HG03280 (cell line): Measurements from ENCODE around the gene GYPE.
"Not testable (repeated sequence)": the region's sequence is repeated elsewhere in the genome, so short reads cannot be mapped to it uniquely, and the experiment has no call there.

Source experiments
- ATAC-seq: cut with Tn5 transposase; IDR thresholded peaks from one replicate; pipeline ENCODE4 v1.9.1; 2021; ENCODE audit warnings: mild to moderate bottlenecking, moderate library complexity; ENCODE audit not compliant: unreplicated experiment

GYPE gene

GRCh38 chr4:143870523-143871268, 34.7 kb downstream of the GYPE start:
- not testable (repeated sequence) for ATAC-seq

- not testable (repeated sequence) for ATAC-seq
Observed at GRCh38 chr4:143869925-143870324, 35.4 kb downstream of the GYPE start.

- ATAC-seq, result not testable (repeated sequence)
Observed at GRCh38 chr4:143862716-143863115, 42.6 kb downstream of the GYPE start.

- ATAC-seq, result no peak
Observed at GRCh38 chr4:143858456-143858855, 46.9 kb downstream of the GYPE start.

DNA sequence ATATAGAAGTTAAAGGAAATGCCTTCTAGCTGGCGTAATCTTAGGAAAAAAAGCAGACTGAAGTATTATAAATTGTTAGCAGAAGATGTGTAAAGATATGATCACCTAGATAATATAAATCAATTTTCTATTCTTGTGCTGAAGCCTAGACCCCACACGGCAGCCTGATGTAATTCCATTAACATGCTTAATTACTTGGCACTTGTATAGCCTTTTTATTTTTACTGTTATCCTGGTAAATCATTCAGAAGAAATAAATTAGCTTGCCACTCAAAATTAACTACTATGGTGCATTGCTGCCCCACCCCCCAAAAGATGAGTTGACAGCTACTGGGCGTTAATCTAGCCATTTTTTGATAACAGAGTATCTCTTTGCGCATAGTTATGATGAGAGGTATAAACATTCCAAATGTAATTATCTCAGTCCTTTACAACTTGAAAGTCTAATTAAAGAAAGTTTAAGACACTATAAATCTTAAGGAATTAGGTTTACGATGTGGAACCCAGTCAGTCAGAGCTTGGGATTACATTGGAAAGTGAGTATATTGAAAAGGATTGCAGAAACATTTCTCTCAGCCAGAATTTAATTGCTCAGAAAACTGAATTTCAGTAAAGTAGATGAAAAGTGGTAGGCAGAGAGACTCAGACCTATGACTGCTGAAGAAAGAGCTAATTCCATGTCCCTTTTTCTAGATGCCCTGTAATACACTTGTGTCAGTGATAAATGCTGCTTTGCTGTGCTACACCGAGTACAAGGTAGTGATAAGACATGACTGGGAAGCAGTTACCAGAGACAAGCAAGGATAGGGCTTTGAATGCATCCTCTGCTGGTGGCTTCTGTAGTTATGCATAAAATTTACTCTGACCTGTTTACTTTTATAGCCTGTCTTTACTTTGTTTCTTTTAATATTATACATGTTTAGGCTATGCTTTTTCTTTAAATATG, 47.7 kb downstream of the GYPE start:
- ATAC-seq, result not testable (repeated sequence)

DNA sequence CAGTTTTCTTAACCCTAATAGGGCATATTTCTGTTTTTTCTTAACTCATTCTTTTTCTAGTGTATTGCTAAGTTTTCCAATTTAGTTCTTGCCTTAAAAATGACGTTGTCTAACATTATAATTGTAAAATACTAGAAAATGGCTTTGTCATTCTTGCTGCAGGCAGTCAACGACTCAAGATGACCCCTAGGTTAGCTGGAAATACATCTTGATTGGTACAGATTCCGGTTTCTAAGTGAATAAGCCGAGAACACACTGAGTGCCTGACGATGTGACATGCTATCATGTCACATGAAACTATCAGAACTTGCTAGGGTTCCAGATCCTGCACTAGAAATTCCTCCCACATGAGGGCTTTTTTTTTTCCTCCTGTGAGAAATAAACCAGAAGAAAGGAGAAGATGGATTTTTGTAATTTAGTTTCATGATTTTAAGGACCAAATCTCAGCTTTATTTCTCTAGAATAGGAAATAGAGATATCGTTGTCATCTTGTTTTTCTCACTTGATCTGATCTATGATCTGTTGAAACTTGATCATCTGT, 49.3 kb downstream of the GYPE start:
- not testable (repeated sequence) for ATAC-seq

GRCh38 chr4:143854645-143855044, 50.7 kb downstream of the GYPE start:
- not testable (repeated sequence) for ATAC-seq

DNA sequence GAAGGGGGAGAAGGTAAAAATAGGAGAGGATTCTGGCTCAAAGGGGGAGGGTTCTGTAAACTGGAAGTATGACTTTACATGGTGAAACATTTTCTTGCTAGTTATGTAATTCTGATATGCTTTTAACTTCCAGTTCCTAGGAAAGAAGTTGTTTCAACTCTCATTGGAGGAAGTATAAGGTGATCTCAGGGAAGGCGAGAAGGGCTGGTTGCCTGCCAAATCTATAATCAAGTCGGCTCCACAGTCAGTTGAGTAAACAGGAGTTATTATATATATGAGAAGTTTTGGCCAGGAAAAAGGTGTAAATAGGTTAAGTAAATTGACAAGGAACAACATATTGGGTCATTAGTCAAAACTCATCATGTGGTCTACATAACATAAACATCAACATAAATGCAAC, 56.1 kb downstream of the GYPE start:
- not testable (repeated sequence) for ATAC-seq

DNA sequence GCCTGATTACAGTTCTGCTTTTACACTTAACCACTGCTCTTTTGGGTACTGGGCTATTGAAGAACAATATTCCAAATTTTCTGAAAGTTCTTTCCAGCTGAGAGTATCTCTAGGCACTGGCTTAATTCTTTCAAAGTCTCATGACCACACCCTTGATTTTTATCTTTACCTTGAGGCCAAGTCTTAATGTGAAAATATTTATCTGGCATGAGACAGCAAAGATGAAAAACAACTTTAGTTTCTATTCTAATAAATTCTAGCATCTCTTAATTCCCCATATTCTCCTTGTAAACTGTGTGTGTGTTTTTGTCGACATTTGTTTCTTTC, 61.9 kb downstream of the GYPE start:
- ATAC-seq, result not testable (repeated sequence)

DNA sequence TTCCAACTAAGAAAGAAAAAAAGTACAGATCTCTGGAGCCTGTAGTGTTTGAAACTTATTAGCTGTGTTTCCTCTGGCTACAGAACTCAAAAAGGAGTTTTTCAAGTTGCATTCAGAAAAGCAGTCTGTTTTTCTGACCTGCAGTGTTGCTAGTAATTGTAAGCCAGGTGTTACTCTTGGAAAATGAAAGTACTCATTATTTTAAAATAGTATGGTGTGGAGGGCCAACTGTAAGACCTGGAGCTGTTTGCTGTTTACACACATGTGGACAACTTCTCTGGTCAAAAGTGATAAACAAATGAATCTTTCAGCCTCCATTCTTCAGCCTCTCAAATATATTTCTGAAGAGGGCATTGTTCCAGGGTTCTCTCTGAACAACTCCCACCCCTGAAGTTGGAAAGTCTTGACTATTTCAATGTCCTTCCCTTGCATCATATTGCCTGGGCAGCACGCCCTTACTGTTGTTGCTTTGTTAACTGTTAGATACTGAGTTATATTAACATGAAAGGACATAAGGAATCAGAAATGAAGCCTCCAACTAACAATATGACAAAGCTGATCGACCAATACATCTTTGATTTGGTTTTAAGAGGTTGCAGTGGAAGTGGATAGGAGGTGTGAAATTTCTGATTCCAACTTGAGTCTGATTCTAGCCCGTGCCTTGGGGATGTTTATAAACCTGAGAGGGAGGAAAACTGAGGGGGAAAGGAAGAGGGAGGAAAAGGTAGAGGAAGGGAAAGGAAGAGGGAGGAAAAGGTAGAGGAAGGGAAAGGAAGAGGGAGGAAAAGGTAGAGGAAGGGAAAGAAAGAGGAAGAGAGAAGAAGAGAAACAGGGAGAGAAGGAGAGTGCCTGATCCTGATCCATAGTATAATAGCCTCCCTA, 62.5 kb downstream of the GYPE start:
- not testable (repeated sequence) for ATAC-seq

GRCh38 chr4:143839413-143839812, 65.9 kb downstream of the GYPE start:
- ATAC-seq, result not testable (repeated sequence)

GRCh38 chr4:143834196-143834595, 71.2 kb downstream of the GYPE start:
- ATAC-seq, result not testable (repeated sequence)

DNA sequence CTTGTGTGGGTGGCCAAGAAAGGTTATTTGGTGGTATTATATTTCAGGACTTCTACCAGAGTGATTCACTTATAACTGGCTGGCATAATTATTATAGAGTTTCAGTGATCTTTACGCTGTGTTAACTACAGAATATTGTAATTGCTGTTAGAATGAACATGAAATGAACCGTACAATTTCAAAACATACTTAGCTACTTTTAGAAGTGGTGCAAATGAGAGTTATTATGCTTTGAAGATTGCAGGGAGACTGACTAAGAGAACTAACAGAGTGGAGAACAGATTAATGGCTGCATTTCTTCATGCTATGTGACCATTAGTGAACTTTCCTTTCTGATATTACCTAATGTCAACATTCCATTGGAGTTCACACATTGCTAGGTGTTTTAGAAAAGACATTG, 71.7 kb downstream of the GYPE start:
- ATAC-seq, result not testable (repeated sequence)

DNA sequence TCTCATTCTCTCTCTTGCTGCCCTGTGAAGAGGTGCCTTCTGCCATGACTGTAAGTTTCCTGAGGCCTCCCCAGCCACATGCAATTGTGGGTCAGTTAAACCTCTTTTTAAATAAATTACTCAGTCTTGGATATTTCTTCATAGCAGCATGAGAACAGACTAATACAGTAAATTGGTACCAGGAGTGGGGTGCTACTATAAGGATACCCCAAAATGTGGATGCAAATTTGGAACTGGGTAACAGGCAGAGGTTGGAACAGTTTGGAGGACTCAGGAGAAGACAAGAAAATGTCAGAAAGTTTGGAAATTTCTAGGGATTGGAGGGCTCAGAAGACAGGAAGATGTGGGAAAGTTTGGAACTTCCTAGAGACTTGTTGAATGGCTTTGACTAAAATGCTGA, 74.8 kb downstream of the GYPE start:
- not testable (repeated sequence) for ATAC-seq

GRCh38 chr4:143829239-143829620, 76.1 kb downstream of the GYPE start:
- not testable (repeated sequence) for ATAC-seq
